Tibial nerve (tissue), 4 donors: ENCODE results near the gene SFI1.

Source experiments
- EP300 ChIP-seq, 2 donors: sonication (generic); formaldehyde crosslinking; IDR thresholded peaks; one replicate each; pipeline ENCODE4 v1.6.1; 2017; ENCODE audit warnings: antibody characterized with exemption in 2 of 2, mild to moderate bottlenecking in 1 of 2
- POLR2A ChIP-seq, 2 donors: fragments of 450-650 bp; IDR thresholded peaks; one replicate each; pipeline ENCODE4 v1.6.1; 2017; ENCODE audit warnings: antibody characterized with exemption in 2 of 2, mild to moderate bottlenecking in 2 of 2, moderate library complexity in 2 of 2
- TF ChIP-seq, protein P1 (sequence below), 5 experiments: fragments of 200-600 bp in 3 of 5; fragments of 450-650 bp in 2 of 5; sonication (generic) in 3 of 5; IDR thresholded peaks; one replicate each; pipeline ENCODE4 v1.5.1; 2016 to 2019; ENCODE audit warnings: antibody characterized with exemption in 5 of 5, mild to moderate bottlenecking in 3 of 5, moderate library complexity in 2 of 5

DNA sequence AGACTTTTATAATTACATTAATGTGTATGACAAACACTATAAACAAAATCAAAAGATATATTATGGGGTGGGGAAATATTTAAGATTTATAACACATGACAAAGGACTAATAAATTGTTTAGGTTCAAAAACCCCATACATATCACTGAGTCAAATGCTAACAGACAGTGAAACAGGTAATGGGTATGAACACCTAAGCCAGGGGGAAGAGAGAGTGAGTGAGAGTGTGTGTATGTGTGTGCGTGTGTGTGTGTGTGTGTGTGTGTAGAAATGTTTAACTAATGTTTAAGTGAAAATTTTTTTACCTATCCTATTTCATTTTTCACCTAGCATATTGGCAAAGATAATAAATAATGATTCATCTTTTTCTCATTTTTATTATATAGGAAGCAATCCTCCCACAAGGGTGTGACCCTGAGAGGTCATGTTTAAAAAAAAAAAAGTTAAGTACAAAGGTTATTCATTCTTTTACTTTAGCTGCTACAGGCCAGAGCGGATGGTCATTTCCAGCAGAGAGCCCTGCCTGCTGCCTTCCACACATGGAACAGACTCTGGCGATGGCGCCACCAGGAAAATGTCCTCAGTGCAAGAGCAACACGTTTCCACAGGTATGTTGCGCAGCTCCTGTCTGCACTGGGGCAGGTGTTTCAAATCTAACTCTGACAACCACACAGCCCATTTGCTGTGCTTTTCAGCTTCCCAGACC, 92.8 kb downstream of the SFI1 start:
- no peak for TF ChIP-seq EP300 (IDR thresholded peaks at IDR 0.05)
- TF ChIP-seq, protein P1, sequence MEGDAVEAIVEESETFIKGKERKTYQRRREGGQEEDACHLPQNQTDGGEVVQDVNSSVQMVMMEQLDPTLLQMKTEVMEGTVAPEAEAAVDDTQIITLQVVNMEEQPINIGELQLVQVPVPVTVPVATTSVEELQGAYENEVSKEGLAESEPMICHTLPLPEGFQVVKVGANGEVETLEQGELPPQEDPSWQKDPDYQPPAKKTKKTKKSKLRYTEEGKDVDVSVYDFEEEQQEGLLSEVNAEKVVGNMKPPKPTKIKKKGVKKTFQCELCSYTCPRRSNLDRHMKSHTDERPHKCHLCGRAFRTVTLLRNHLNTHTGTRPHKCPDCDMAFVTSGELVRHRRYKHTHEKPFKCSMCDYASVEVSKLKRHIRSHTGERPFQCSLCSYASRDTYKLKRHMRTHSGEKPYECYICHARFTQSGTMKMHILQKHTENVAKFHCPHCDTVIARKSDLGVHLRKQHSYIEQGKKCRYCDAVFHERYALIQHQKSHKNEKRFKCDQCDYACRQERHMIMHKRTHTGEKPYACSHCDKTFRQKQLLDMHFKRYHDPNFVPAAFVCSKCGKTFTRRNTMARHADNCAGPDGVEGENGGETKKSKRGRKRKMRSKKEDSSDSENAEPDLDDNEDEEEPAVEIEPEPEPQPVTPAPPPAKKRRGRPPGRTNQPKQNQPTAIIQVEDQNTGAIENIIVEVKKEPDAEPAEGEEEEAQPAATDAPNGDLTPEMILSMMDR (IDR thresholded peaks at IDR 0.05), result no peak
- TF ChIP-seq POLR2A (IDR thresholded peaks at IDR 0.05), result no peak
